ENCODE results near the gene WNT3.
"Not testable (repeated sequence)": the region's sequence is repeated elsewhere in the genome, so short reads cannot be mapped to it uniquely, and the experiment has no call there.

Gene WNT3

GRCh38 chr17:46811978-46812583 lies 6.4 kb downstream of the WNT3 start:
- no peak for DNase-seq

GRCh38 chr17:46810837-46811236 lies 7.7 kb downstream of the WNT3 start:
- DNase-seq: no peak

- DNase-seq: no peak
Measured at GRCh38 chr17:46809110-46809571, 9.4 kb downstream of the WNT3 start.

- no peak for DNase-seq
Measured at GRCh38 chr17:46805771-46806170, 12.7 kb downstream of the WNT3 start.

GRCh38 chr17:46803544-46803943 lies 14.9 kb downstream of the WNT3 start:
- DNase-seq: no peak

- DNase-seq: no peak
Measured at GRCh38 chr17:46802800-46803199, 15.7 kb downstream of the WNT3 start.

GRCh38 chr17:46800573-46800972 lies 17.9 kb downstream of the WNT3 start:
- no peak for DNase-seq

- no peak for DNase-seq
Measured at GRCh38 chr17:46796956-46797530, 21.4 kb downstream of the WNT3 start.

- no peak for DNase-seq
Measured at GRCh38 chr17:46796524-46796923, 22.0 kb downstream of the WNT3 start.

GRCh38 chr17:46796084-46796483 lies 22.4 kb downstream of the WNT3 start:
- DNase-seq: no peak

GRCh38 chr17:46795379-46795952 lies 23.0 kb downstream of the WNT3 start:
- DNase-seq: no peak

- DNase-seq: no peak
Measured at GRCh38 chr17:46794318-46794717, 24.2 kb downstream of the WNT3 start.

GRCh38 chr17:46793541-46793940 lies 25.0 kb downstream of the WNT3 start:
- no peak for DNase-seq

- DNase-seq: not testable (repeated sequence)
Measured at GRCh38 chr17:46793023-46793422, 25.5 kb downstream of the WNT3 start.

- DNase-seq: no peak
Measured at GRCh38 chr17:46792071-46792470, 26.4 kb downstream of the WNT3 start.

GRCh38 chr17:46791531-46791930 lies 27.0 kb downstream of the WNT3 start:
- no peak for DNase-seq

- no peak for DNase-seq
Measured at GRCh38 chr17:46790216-46790615, 28.3 kb downstream of the WNT3 start.

GRCh38 chr17:46789610-46790009 lies 28.9 kb downstream of the WNT3 start:
- no peak for DNase-seq

- no peak for DNase-seq
Measured at GRCh38 chr17:46788796-46789195, 29.7 kb downstream of the WNT3 start.

- DNase-seq: no peak
Measured at GRCh38 chr17:46788300-46788699, 30.2 kb downstream of the WNT3 start.

GRCh38 chr17:46787478-46787877 lies 31.0 kb downstream of the WNT3 start:
- DNase-seq: no peak

GRCh38 chr17:46785696-46786095 lies 32.8 kb downstream of the WNT3 start:
- no peak for DNase-seq

GRCh38 chr17:46783031-46783593 lies 35.4 kb downstream of the WNT3 start:
- DNase-seq: no peak

- peak in 1 of 2 donors; percentile 24 for DNase-seq
Measured at GRCh38 chr17:46782250-46782953, 36.1 kb downstream of the WNT3 start.
